NCI-H2107 treated with DMSO at 0.1 percent for 48 hours (cell line): Measurements from ENCODE around the gene ATF2.

ENCODE experiments used
- DNase-seq: peaks from one replicate; lab custom pipeline; 2025; ENCODE audit not compliant: unreplicated experiment; lab: John Stamatoyannopoulos, UW

Gene ATF2

DNA sequence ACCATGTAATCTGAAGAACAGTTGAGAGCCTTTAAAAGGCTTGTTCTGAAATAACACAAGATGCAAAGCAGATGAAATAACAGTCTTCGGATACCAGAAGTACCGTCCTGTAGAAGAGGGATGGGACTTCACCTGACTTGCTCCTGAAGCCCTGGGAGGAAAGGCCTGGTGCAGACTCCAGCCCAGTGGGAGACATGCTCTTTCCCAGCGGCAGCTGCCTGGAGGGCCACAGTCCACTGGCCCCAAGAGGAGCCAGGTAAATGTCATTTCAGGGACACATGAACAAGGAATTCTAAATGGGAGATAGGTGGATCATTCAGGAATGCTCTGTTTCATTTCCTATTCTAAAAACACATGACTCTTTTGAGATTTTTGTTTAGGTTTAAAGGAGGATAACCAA lies 140.2 kb downstream of the ATF2 start:
- DNase-seq, result no peak

DNA sequence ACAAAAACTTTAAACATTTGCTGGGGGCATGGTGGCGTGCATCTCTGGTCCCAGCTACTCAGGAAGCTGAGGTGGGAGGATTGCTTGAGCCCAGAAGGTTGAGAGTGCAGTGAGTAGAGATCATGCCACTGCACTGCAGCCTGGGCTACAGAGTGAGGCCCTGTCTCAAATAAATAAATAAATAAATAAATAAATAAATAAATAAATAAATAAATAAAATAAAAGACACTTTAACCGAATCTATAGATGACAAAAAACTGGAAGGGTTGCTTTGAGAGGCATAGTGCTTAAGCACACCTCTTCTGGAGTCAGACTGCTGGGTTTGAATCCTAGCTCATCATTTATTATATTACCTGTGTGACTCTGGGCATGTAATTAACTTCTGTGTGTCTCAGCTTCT lies 141.6 kb downstream of the ATF2 start:
- no peak for DNase-seq

DNA sequence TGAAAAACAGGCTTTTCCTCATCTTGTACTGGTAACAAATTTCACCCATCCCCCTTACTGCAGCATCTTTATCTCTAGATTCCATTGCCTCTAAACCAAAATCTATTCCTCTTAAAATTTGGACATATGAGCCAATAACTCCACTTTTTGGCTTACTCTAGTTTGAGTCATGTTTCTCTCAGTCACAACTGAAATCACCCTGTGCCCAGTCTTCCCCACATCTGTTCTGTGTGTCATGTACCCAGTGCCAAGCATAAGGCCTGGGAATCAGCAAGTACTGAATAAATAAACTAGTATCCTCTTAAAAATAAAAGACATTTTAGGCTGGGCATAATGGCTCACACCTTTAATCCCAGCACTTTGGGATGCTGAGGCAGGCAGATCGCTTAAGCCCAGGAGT lies 142.1 kb downstream of the ATF2 start:
- no peak for DNase-seq

DNA sequence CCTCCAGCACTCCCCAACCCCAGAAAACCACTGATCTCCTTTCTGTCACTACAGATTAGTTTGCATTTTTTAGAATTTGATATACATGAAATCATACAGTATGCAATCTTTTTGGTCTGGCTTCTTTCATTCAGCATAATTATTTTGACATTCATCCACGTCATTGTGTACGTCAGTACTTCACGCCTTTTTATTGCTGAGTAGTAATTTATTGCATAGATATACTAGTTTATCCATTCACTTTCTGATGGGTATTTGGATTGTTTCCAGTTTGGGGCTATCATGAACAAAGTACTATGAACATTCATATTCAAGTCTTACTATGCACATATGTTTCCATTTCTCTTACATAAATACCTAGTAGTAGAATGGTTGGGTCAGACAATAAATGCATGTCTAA lies 142.8 kb downstream of the ATF2 start:
- DNase-seq, result no peak

DNA sequence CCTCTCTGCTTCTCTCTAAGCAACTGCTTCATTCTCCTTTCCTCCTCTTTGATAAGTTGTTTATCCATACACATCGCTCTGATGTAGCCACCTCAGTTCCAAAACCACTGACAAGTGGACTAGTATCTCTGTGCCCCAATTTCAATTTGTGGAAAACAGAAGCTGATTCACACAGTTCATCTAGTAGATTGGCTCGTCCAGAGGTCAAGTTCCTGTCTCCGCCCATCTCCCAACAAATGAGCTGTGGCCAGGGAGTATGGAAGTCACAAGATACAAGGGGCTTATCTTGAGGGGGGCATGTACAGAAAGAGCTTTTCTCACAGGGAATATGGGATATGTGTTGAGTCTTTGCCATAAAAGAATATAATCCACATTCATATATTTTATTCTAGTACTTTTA lies 145.1 kb downstream of the ATF2 start:
- DNase-seq, result no peak
